Neural cell (in vitro differentiated cells): ENCODE results near the gene KRT83.

Experiments used
- CTCF ChIP-seq: fragments of 450-650 bp; IDR thresholded peaks from 2 replicates; pipeline ENCODE4 v1.5.1; 2014; ENCODE audit warnings: antibody characterized with exemption, mild to moderate bottlenecking, moderate library complexity; ENCODE audit not compliant: poor library complexity, severe bottlenecking
- EZH2 ChIP-seq: fragments of 200-600, 300-800 bp; shearing (Covaris generic), sonication (generic); IDR thresholded peaks from 2 replicates; pipeline ENCODE4 v1.6.1; 2014; ENCODE audit warnings: antibody characterized with exemption, low read length, borderline replicate concordance, mild to moderate bottlenecking; ENCODE audit not compliant: insufficient read depth, poor library complexity, severe bottlenecking
- MXI1 ChIP-seq: fragments of 450-650 bp; conservative IDR thresholded peaks from 2 replicates; pipeline ENCODE4 v1.6.1; 2014; ENCODE audit warnings: antibody characterized with exemption, mild to moderate bottlenecking; ENCODE audit not compliant: poor library complexity, severe bottlenecking
- POLR2AphosphoS5 ChIP-seq: IDR thresholded peaks from 2 replicates; pipeline ENCODE4 v1.6.1; 2012
- SMC3 ChIP-seq: fragments of 450-650 bp; conservative IDR thresholded peaks from 2 replicates; pipeline ENCODE4 v1.6.1; 2014; ENCODE audit warnings: antibody characterized with exemption, mild to moderate bottlenecking, moderate library complexity; ENCODE audit not compliant: poor library complexity
- TAF1 ChIP-seq: IDR thresholded peaks from 2 replicates; pipeline ENCODE4 v1.6.1; 2012; ENCODE audit warnings: low read depth

DNA sequence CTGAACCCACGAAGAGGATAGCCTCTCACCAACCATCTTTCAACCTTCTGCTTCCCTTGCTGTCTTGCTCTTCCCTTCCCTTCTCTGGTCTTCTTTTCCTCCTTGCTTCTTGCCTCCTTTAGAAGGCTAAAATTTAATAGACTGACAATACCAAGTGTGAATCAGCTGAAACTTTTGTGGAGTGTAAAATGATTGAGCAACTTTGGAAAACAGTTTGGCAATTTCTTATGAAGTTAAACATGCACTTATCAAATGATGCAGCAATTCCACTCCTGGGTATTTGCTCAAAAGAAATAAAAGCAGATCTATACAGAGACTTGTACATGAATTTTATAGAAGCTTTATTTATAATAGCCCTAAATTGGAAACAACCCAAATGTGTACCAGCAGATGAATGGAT lies 50.0 kb downstream of the KRT83 start:
- TF ChIP-seq TAF1 (no peak), POLR2AphosphoS5 (no peak), CTCF (no peak), MXI1 (no peak), EZH2 (no peak), SMC3 (no peak)
